Natural killer cell (primary cell): Measurements from ENCODE around the gene RANBP17. TPM values are rescaled to one million over a fixed set of nuclear protein-coding genes. Genes with fewer than 3 reads are reported as not detected.
"Not testable (repeated sequence)": the region's sequence is repeated elsewhere in the genome, so short reads cannot be mapped to it uniquely, and the experiment has no call there.

ENCODE experiments used
- ATAC-seq, 3 donors: fragments of 150-1000 bp in 2 of 3; fragments of 200-7000 bp in 1 of 3; cut with Tn5 transposase; 1 replicate in 1 of 3; 2 replicates in 2 of 3; pipeline ENCODE4 v1.10.0; 2021; ENCODE audit warnings: mild to moderate bottlenecking in 2 of 3, moderate library complexity in 2 of 3
- DNase-seq, 2 donors: peaks; one replicate each; pipeline versions ENCODE4 v3.0.0 to v3.0.0-alpha.2; 2013 to 2021; ENCODE audit warnings: mixed read lengths in 1 of 2
- H3K27ac ChIP-seq: one replicate; pipeline ENCODE4 v1.5.1; 2013; ENCODE audit warnings: mild to moderate bottlenecking, low read length
- H3K27me3 ChIP-seq: one replicate; pipeline ENCODE4 v1.6.1; 2013; ENCODE audit warnings: low read length; ENCODE audit not compliant: control insufficient read depth, insufficient read depth
- H3K36me3 ChIP-seq: one replicate; pipeline ENCODE4 v1.6.1; 2013; ENCODE audit warnings: low read length; ENCODE audit not compliant: control insufficient read depth, insufficient read depth
- H3K4me1 ChIP-seq: one replicate; pipeline ENCODE4 v1.6.1; 2013; ENCODE audit warnings: low read length; ENCODE audit not compliant: control insufficient read depth, insufficient read depth
- H3K4me3 ChIP-seq: one replicate; pipeline ENCODE4 v1.5.1; 2013; ENCODE audit warnings: low read length
- H3K9me3 ChIP-seq: one replicate; pipeline ENCODE4 v1.6.1; 2013; ENCODE audit warnings: low read length; ENCODE audit not compliant: control insufficient read depth, insufficient read depth
- H3K27ac Mint-ChIP-seq, 2 donors: one replicate each; pipeline ENCODE4 v1.8.0; 2022; ENCODE audit warnings: mild to moderate bottlenecking in 2 of 2, mixed read lengths in 2 of 2, moderate library complexity in 1 of 2
- H3K27me3 Mint-ChIP-seq, 2 donors: one replicate each; pipeline ENCODE4 v1.8.0; 2022; ENCODE audit warnings: low read depth in 2 of 2, mixed read lengths in 2 of 2
- H3K36me3 Mint-ChIP-seq: one replicate; pipeline ENCODE4 v1.8.0; 2022; ENCODE audit warnings: mixed read lengths
- H3K4me1 Mint-ChIP-seq, 2 donors: one replicate each; pipeline ENCODE4 v1.8.0; 2022; ENCODE audit warnings: mixed read lengths in 2 of 2
- H3K4me3 Mint-ChIP-seq: one replicate; pipeline ENCODE4 v1.8.0; 2022; ENCODE audit warnings: mild to moderate bottlenecking, moderate library complexity, mixed read lengths
- H3K9me3 Mint-ChIP-seq, 2 donors: one replicate each; pipeline ENCODE4 v1.8.0; 2022; ENCODE audit warnings: mixed read lengths in 2 of 2
- CTCF ChIP-seq: fragments of 200-600 bp; IDR thresholded peaks from one replicate; pipeline ENCODE4 v1.8.0; 2022; ENCODE audit warnings: antibody characterized with exemption
- WGBS: methylation state at CpG from one replicate; pipeline ENCODE4 v1.1.7; 2013; ENCODE audit warnings: missing lambda C conversion rate; ENCODE audit not compliant: insufficient coverage; 5-methylcytosine and 5-hydroxymethylcytosine counted together
- intact Hi-C: fragments of 100-400 bp; cut with micrococcal nuclease; formaldehyde crosslinking; loops from one replicate; pipeline ENCODE4 v1.14.2; 2022
- total RNA-seq, 4 donors: library from RNA; stranded (reverse); fragments of 120-200 nt in 1 of 4; gene quantifications; one replicate each; pipeline versions ENCODE4 v1.2.3 to v1.2.4, GENCODE V29; 2013 to 2022

Gene RANBP17
- total RNA-seq, 3 donors from 2014 or later (not counting 1 experiment from before 2014, with no cell fraction given), result 11.2 to 15.0 (median 12.6) TPM

DNA sequence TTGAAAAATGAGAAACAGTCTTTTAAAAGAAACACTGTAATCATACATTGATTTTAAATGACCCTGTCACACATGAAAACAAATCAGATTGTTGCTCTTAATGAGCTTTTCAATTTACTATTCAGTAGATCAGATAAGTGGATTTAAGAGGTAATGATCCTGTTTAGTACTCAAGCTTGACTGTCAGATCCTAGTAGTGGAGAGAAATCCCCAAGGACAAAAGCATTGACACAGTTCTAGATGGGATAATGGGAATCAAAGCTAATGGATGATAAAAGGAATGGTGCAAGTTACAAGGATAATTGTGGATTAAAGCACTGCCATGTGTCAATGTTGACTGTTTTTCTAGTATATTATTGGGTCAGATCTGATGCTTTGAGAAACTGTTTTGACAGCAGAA is 304.9 kb downstream of the RANBP17 start:
- intact Hi-C loops, result no loop called here
- no peak for TF ChIP-seq CTCF
- Histone ChIP-seq H3K9me3 (no peaks in the 10 kb centered on the region), H3K36me3 (no peaks in the 10 kb centered on the region), H3K27ac (no peak overlapping the region), H3K4me1 (no peaks in the 10 kb centered on the region), H3K27me3 (no peaks in the 10 kb centered on the region), H3K4me3 (no peak overlapping the region)
- H3K27me3 Mint-ChIP-seq, result peaks cover 3 to 5% of the 10 kb centered on the region in 2 donors
- no peak for DNase-seq
- no peak for ATAC-seq
- no peaks in the 10 kb centered on the region for H3K4me1 Mint-ChIP-seq
- no peak overlapping the region for H3K4me3 Mint-ChIP-seq
- no peaks in the 10 kb centered on the region for H3K9me3 Mint-ChIP-seq
- H3K36me3 Mint-ChIP-seq, result no peaks in the 10 kb centered on the region
- H3K27ac Mint-ChIP-seq, result no peak overlapping the region

DNA sequence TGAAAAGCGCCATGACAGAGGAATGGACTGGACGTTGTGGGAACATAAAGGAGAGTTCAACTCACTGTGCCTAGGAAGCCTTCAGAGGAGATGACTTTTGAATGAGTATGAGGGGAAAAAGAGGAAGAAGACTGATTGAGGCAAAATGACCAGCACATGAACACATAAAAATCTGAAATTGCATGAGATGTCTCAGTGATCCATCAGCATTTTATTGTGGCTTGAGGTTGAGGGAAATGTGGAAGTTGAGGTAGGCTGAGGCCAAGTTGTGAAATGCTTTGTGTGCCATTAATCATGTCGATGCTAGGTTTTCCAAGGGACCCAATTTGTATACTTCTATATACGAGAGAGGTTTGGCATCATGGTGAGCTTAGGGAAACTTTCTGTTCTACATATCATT is 306.4 kb downstream of the RANBP17 start:
- Histone ChIP-seq H3K4me3 (no peak overlapping the region), H3K27me3 (no peaks in the 10 kb centered on the region), H3K4me1 (no peaks in the 10 kb centered on the region), H3K27ac (no peak overlapping the region), H3K36me3 (no peaks in the 10 kb centered on the region), H3K9me3 (no peaks in the 10 kb centered on the region)
- 62% methylated on average over 3 of the region's 4 CpGs for WGBS
- H3K4me1 Mint-ChIP-seq, result no peaks in the 10 kb centered on the region
- H3K27ac Mint-ChIP-seq, result no peak overlapping the region
- DNase-seq (no peak), ATAC-seq (no peak)
- H3K4me3 Mint-ChIP-seq, result no peak overlapping the region
- no peaks in the 10 kb centered on the region for H3K9me3 Mint-ChIP-seq
- intact Hi-C loops, result no loop called here
- no peaks in the 10 kb centered on the region for H3K36me3 Mint-ChIP-seq
- H3K27me3 Mint-ChIP-seq, result peaks cover 3 to 5% of the 10 kb centered on the region in 2 donors
- TF ChIP-seq CTCF, result no peak

- H3K27me3 ChIP-seq, intact Hi-C loops, H3K9me3 ChIP-seq, H3K36me3 ChIP-seq, H3K27ac ChIP-seq, H3K27ac Mint-ChIP-seq, H3K27me3 Mint-ChIP-seq, H3K4me3 ChIP-seq, H3K36me3 Mint-ChIP-seq, DNase-seq, ATAC-seq, H3K9me3 Mint-ChIP-seq, H3K4me1 ChIP-seq, H3K4me1 Mint-ChIP-seq, H3K4me3 Mint-ChIP-seq: not testable (repeated sequence)
- 83% methylated on average over 2 of the region's 2 CpGs for whole genome bisulfite sequencing
Observed at GRCh38 chr5:171174960-171175359, 313.1 kb downstream of the RANBP17 start.

DNA sequence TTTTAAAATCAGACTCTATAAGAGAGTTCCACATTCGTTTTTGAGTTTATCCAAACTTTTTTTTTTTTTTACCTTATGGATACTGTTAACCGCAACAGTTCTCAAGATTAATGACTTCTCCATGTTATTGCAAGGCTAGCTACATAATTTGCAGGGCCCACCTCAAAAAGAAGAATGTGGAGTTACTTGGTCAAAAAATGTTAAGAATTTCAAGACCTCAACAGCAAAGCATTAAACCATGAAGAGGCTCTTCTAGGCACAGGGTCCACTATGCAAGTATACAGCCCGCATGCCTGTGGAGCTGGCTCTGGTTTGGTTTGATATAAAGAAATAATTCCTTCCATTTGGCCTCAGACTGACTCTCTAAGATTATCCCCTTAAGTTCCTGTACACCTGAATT is 313.9 kb downstream of the RANBP17 start:
- H3K4me1 ChIP-seq, result no peaks in the 10 kb centered on the region
- H3K36me3 ChIP-seq, result no peaks in the 10 kb centered on the region
- no peak for ATAC-seq
- DNase-seq, result no peak
- no peak overlapping the region for H3K4me3 Mint-ChIP-seq
- H3K9me3 Mint-ChIP-seq, result no peaks in the 10 kb centered on the region
- intact Hi-C loops, result no loop called here
- no peak overlapping the region for H3K27ac ChIP-seq
- H3K4me3 ChIP-seq, result no peak overlapping the region
- H3K27ac Mint-ChIP-seq, result no peak overlapping the region
- no peaks in the 10 kb centered on the region for H3K4me1 Mint-ChIP-seq
- peaks cover 0 to 6% of the 10 kb centered on the region in 2 donors for H3K27me3 Mint-ChIP-seq
- no peaks in the 10 kb centered on the region for H3K27me3 ChIP-seq
- H3K36me3 Mint-ChIP-seq, result no peaks in the 10 kb centered on the region
- no peaks in the 10 kb centered on the region for H3K9me3 ChIP-seq
- WGBS, result 63% methylated on average over 2 of the region's 3 CpGs
- TF ChIP-seq CTCF, result no peak

DNA sequence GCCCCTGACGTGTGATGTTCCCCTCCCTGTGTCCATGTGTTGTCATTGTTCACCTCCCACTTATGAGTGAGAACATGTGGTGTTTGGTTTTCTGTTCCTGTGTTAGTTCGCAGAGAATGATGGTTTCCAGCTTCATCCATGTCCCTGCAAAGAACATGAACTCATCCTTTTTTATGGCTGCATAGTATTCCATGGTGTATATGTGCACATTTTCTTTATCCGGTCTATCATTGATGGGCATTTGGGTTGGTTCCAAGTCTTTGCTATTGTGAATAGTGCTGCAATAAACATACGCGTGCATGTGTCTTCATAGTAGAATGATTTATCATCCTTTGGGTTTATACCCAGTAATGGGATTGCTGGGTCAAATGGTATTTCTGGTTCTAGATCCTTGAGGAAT is 316.4 kb downstream of the RANBP17 start:
- H3K9me3 ChIP-seq, H3K27me3 Mint-ChIP-seq, H3K4me3 Mint-ChIP-seq, H3K4me1 Mint-ChIP-seq, H3K36me3 Mint-ChIP-seq, H3K4me1 ChIP-seq, H3K9me3 Mint-ChIP-seq, ATAC-seq, H3K36me3 ChIP-seq, H3K27ac Mint-ChIP-seq, intact Hi-C loops, DNase-seq, H3K27me3 ChIP-seq, H3K27ac ChIP-seq, H3K4me3 ChIP-seq: not testable (repeated sequence)
- WGBS, result 100% methylated on average over 3 of the region's 5 CpGs
